GM12875 (cell line): ENCODE data around the gene TRIM44.

Experiments used
- H3K4me3 ChIP-seq: one replicate; pipeline ENCODE4 v1.5.1; 2011; ENCODE audit warnings: low read depth, low read length, control low read depth
- CTCF ChIP-seq: IDR thresholded peaks from 2 replicates; pipeline ENCODE4 v1.5.1; 2011; ENCODE audit warnings: low read depth, mild to moderate bottlenecking, control low read depth, inconsistent platforms, low read length, moderate library complexity, borderline replicate concordance; ENCODE audit not compliant: insufficient read depth

TRIM44 gene

DNA sequence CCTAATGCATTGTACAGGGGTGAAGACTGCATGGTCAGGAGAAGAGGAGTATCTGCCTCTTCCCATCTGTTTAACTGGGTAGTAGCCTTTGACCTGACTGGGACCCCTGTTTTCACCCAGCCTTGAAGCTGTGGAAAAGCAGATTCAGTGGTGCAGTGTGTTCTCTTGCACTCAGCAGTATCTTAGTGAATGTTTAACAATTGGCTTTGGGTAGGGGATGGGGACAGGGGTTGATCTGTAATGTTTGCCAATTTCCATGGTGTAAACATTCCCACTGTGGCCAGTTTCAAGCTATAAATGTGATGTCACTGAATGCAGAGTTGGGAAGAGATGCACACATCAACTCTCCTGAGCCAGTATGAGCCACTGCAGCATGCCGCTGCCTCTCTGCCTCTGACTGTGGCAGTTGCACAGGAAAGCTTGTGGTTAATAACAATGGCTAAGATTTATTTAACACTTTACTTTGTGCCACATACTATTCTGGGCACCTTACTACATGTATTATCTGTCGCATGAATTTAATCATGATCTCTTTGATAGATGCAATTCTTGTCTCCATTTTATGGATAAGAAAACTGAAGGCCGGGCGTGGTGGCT lies 28.6 kb upstream of the TRIM44 start:
- no peak overlapping the region for H3K4me3 ChIP-seq
- no peak for TF ChIP-seq CTCF

GRCh38 chr11:35635933-35636332 lies 26.6 kb upstream of the TRIM44 start:
- no peak for TF ChIP-seq CTCF
- no peak overlapping the region for H3K4me3 ChIP-seq

GRCh38 chr11:35639591-35640179 lies 22.9 kb upstream of the TRIM44 start:
- no peak for TF ChIP-seq CTCF

DNA sequence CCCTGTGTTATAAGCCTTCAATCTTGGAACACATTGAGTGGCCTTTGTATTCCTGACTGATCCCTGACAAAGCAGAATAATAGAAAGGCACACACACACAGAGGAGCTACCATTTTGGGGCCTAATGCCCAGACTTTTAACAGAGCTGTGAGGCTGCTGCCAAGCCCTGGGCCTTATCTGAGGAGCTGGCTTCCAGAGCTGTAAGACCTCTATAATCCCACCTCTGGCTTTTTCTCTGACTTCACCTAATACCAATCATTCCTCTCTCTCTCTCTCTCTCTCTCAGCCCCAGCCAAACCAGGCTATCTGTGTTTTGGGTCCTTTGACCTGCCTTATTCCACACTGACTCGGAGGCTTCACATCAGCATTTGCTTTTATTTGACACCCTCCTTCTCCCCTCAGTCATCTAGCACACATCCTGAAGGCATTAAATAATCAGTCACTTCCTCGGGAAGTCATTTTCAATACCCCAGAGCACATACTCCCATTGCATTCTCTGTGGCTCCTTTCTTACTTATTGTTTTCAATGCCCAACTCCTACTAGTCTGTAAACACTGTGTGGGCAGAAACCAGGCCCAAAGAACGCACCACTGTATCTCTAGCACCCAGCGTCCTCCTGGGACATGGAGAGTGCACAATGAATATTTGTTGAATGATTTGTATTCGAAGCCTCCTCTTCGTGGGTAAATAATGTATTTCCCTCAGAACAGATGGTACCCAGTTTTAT lies 21.2 kb upstream of the TRIM44 start:
- TF ChIP-seq CTCF = no peak
- H3K4me3 ChIP-seq = no peak overlapping the region

More at GRCh38 chr11:35639591-35640179, 22.9 kb upstream of the TRIM44 start:
- no peak overlapping the region for H3K4me3 ChIP-seq

DNA sequence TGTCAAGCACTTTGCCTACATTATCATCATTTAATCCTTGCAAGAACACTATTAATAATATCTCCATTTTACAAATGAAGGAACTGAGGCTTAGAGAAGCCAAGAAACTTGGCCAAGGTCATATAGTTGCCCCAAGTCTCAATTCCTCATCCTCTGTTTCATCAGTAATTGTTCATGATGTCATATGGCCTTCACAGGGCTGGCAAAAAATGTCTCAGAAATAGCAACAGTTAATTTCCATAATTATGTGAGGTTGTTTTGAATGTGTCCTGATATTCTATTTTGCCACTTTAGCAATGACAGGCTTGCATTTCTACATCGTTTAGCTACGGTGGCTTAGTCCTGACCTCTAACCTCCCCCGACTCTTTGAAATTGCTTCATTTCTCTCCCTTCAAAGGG lies 20.6 kb upstream of the TRIM44 start:
- TF ChIP-seq CTCF = no peak
- no peak overlapping the region for H3K4me3 ChIP-seq

GRCh38 chr11:35647421-35648093 lies 15.0 kb upstream of the TRIM44 start:
- no peak for TF ChIP-seq CTCF
- no peak overlapping the region for H3K4me3 ChIP-seq
